HG02885 (cell line): ENCODE measurements around the gene PDLIM7.
"Not testable (repeated sequence)": the region's sequence is repeated elsewhere in the genome, so short reads cannot be mapped to it uniquely, and the experiment has no call there.

ENCODE experiments used
- ATAC-seq: cut with Tn5 transposase; IDR thresholded peaks from one replicate; pipeline ENCODE4 v1.9.1; 2021; ENCODE audit warnings: mild to moderate bottlenecking; ENCODE audit not compliant: unreplicated experiment, poor library complexity

Gene PDLIM7, protein sequence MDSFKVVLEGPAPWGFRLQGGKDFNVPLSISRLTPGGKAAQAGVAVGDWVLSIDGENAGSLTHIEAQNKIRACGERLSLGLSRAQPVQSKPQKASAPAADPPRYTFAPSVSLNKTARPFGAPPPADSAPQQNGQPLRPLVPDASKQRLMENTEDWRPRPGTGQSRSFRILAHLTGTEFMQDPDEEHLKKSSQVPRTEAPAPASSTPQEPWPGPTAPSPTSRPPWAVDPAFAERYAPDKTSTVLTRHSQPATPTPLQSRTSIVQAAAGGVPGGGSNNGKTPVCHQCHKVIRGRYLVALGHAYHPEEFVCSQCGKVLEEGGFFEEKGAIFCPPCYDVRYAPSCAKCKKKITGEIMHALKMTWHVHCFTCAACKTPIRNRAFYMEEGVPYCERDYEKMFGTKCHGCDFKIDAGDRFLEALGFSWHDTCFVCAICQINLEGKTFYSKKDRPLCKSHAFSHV

GRCh38 chr5:177497292-177498012 lies at the start of gene PDLIM7:
TSS of gene PDLIM7 (minus strand) at chr5:177497604. CDS start at chr5:177496512, 1,092 bp downstream.
- peak; percentile 76 for ATAC-seq

DNA sequence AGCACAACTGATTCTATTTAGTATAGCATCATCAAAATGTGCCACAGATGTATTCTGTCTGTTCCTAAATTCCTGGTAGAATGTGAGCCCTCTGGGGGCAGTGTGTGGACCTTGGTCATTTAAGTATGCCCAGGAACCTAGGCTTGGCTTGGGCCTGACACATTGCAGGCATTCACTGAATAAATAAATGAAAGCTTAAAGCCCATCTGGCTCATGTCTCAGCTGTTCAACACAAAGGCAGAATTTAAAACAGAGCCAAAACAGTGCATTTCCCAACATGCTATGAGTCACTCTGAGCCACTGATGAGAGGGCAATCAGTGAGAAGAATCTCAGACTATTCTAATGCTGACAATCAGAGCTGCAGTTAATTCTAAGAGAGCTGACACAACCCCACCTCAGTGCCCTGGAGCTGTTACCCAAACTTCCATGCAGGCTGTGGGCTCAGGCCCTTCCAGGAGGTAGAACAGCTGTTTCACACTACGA lies 48.9 kb upstream of the PDLIM7 start:
- no peak for ATAC-seq

- no peak for ATAC-seq
Measured at GRCh38 chr5:177545487-177546257, 48.3 kb upstream of the PDLIM7 start.

GRCh38 chr5:177542816-177543465 lies 45.5 kb upstream of the PDLIM7 start:
- ATAC-seq: no peak

GRCh38 chr5:177540438-177540837 lies 43.0 kb upstream of the PDLIM7 start:
- ATAC-seq: no peak

GRCh38 chr5:177539411-177539810 lies 42.0 kb upstream of the PDLIM7 start:
- ATAC-seq: no peak

- ATAC-seq: no peak
Measured at GRCh38 chr5:177538876-177539275, 41.5 kb upstream of the PDLIM7 start.

DNA sequence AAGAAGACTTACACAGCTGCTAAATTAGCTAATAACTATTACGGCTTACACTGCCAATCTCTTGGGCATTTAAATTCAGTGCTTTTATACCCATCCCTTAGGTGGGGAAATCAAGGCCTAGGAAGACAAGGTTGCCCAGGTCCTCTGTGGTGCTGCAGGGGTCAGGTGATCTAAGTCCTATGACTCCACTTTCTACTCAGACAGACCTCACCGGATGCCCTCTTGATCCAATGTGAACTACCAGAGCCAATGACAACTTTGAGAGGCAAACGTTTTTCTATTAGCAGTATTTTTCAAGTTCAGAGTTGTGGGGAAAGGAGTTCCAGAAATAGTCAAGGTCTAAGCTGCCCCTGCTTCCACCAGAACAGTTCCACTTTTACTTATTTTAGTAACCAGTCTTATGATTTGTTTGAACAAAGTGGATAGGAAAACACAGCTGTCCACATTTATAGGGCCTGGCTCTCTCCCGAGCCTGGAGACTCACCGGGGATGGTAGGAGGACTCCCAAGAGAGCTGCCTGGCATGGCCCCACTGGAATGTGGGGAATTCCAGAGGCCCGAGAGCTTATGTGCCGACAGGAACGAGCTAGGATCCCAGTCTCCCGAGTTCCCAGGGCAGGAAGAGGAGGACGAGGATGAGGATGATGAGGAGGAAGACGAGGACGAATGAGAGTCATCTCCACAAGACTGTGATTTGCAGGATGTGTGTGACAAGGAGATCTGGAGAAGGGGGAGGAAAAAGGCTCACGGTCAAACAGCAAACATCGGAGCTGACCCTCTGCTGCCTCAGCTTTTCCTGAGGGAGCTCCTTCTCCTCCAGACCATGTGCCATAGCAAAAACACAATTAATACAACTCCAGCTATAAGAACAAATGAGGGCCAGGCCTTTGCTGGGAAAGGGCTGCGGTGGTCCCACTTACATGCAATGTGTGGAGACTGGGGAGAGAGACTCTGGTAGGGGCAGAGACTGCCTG lies 40.3 kb upstream of the PDLIM7 start:
- ATAC-seq: no peak

DNA sequence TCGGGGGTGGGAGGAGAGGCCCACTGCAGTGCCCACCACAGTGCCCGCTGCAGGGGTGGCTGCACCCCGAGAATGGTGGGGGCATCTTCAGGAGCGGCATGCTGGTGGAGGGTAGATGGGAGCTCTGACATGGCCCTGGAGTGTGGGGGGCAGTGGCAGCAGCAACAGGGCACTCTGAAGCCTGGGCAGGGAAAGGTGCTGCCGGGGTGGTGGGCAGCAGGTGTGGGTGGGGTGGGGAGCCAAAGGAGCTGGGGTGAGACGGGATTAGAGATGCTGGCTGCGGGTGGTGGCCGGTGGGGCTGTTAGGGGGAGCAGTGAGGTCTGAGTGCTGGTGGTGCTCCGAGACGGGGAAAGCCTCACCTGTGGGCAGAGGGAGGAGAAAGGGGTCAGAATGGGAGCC lies 39.0 kb upstream of the PDLIM7 start:
- ATAC-seq: no peak

DNA sequence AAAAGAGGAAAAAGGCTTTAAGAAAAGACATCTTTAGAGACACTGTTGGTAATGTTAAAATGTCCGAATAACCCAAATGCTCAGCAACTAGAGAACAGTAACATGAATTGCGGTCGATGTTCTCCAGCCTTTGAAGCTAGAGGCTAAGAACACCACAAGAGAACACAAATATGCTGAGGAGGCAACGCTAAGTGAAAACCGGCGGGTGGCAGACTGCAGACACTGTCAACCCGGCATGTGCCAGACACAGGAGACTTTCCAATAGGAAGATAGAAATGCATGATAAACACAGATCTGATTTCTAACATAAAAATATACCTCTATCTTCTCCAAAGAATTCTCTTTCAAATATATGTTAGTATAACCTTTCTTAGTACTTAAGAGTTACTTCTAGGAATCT lies 37.7 kb upstream of the PDLIM7 start:
- ATAC-seq: no peak

DNA sequence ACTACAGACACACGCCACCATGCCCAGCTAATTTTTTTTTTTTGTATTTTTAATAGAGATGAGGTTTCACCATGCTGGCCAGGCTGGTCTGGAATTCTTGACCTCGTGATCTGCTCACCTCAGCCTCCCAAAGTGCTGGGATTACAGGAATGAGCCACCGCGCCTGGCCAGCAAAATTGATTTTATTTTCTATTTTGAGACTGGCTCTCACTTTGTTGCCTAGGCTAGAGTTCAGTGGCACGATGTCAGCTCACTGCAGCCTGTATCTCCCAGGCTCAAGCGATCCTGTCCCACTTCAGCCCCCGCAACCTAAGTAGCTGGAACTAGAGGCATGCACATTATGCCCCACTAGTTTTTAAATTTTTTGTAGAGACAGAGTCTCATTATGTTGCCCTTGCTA lies 37.0 kb upstream of the PDLIM7 start:
- not testable (repeated sequence) for ATAC-seq

- no peak for ATAC-seq
Measured at GRCh38 chr5:177531209-177531940, 34.0 kb upstream of the PDLIM7 start.

GRCh38 chr5:177530638-177531037 lies 33.2 kb upstream of the PDLIM7 start:
- no peak for ATAC-seq

GRCh38 chr5:177529247-177530203 lies 32.1 kb upstream of the PDLIM7 start:
- ATAC-seq: no peak

DNA sequence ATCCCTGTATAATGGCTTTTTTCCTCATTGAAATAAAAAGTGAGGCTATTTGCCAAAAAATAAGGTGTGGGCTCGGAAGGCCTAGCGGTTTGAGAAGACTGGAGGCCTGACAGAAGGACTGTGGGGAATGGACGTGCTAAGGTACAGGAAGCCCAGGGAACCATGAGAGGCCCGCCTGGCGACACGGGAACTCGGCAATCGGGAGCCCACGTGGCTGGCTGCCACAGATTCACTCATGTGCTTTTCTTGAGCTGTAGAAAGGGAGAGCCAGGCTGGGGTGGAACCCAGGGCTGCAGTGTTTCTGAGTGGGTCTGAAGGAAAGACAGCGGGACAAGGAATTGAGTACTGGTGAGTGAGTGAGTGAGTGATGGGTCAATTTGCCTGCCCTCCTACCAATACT lies 31.2 kb upstream of the PDLIM7 start:
- no peak for ATAC-seq

GRCh38 chr5:177527595-177527994 lies 30.2 kb upstream of the PDLIM7 start:
- ATAC-seq: no peak

DNA sequence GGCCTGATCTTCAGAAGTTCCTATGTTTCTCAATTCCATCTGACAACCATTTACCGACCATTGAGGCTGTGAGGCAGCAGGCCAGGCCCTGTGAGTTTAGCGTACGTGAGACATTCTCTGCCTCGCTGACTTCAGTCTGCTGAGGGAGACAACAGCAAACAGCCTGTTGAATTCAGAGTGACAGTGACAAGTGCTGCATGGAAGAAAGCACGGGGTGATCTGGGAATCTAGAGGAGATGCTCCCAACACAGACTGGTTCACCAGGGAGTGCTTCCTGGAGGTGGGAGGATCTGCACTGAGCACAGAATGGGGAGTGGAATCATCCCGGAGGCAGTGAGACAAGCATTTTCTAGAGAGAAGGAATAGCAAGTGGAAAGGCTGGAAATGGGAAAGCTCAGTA lies 29.4 kb upstream of the PDLIM7 start:
- no peak for ATAC-seq
